Measurements from ENCODE around the gene SLC38A4.
"Not testable (repeated sequence)": the region's sequence is repeated elsewhere in the genome, so short reads cannot be mapped to it uniquely, and the experiment has no call there.

Gene SLC38A4

GRCh38 chr12:46825591-46826414 is at the start of gene SLC38A4:
Gene SLC38A4, minus strand, starts transcription at chr12:46825997. Its CDS starts 32,926 bp downstream, at chr12:46793071.
- DNase-seq (ENCODE audit: low spot score), result no peak

GRCh38 chr12:46875095-46875494 is 49.3 kb upstream of the SLC38A4 start:
- DNase-seq (ENCODE audit: low spot score), result no peak

- no peak for DNase-seq (ENCODE audit: low spot score)
These were observed 48.8 kb upstream of the SLC38A4 start for GRCh38 chr12:46874642-46875041.

GRCh38 chr12:46872135-46872534 is 46.3 kb upstream of the SLC38A4 start:
- DNase-seq (ENCODE audit: low spot score), result no peak

GRCh38 chr12:46865311-46865710 is 39.5 kb upstream of the SLC38A4 start:
- no peak for DNase-seq (ENCODE audit: low spot score)

GRCh38 chr12:46858368-46858767 is 32.6 kb upstream of the SLC38A4 start:
- DNase-seq (ENCODE audit: low spot score), result no peak

GRCh38 chr12:46857486-46857885 is 31.7 kb upstream of the SLC38A4 start:
- DNase-seq (ENCODE audit: low spot score), result no peak

- no peak for DNase-seq (ENCODE audit: low spot score)
These were observed 30.0 kb upstream of the SLC38A4 start for GRCh38 chr12:46855760-46856159.

GRCh38 chr12:46854188-46854587 is 28.4 kb upstream of the SLC38A4 start:
- not testable (repeated sequence) for DNase-seq (ENCODE audit: low spot score)

- DNase-seq (ENCODE audit: low spot score), result not testable (repeated sequence)
These were observed 23.0 kb upstream of the SLC38A4 start for GRCh38 chr12:46848792-46849191.

GRCh38 chr12:46847001-46847400 is 21.2 kb upstream of the SLC38A4 start:
- DNase-seq (ENCODE audit: low spot score), result no peak

GRCh38 chr12:46843811-46844210 is 18.0 kb upstream of the SLC38A4 start:
- no peak for DNase-seq (ENCODE audit: low spot score)

- no peak for DNase-seq (ENCODE audit: low spot score)
These were observed 16.1 kb upstream of the SLC38A4 start for GRCh38 chr12:46841891-46842290.

- DNase-seq (ENCODE audit: low spot score), result no peak
These were observed 14.2 kb upstream of the SLC38A4 start for GRCh38 chr12:46839964-46840363.

- no peak for DNase-seq (ENCODE audit: low spot score)
These were observed 13.4 kb upstream of the SLC38A4 start for GRCh38 chr12:46839232-46839631.

GRCh38 chr12:46835785-46836184 is 10.0 kb upstream of the SLC38A4 start:
- no peak for DNase-seq (ENCODE audit: low spot score)

GRCh38 chr12:46832130-46832704 is 6.4 kb upstream of the SLC38A4 start:
- no peak for DNase-seq (ENCODE audit: low spot score)

GRCh38 chr12:46831335-46832129 is 5.7 kb upstream of the SLC38A4 start:
- no peak for DNase-seq (ENCODE audit: low spot score)

GRCh38 chr12:46830731-46831334 is 5.0 kb upstream of the SLC38A4 start:
- DNase-seq (ENCODE audit: low spot score), result no peak

- DNase-seq (ENCODE audit: low spot score), result no peak
These were observed 1.1 kb downstream of the SLC38A4 start for GRCh38 chr12:46824709-46825108.

GRCh38 chr12:46818642-46819041 is 7.2 kb downstream of the SLC38A4 start:
- DNase-seq (ENCODE audit: low spot score), result no peak

GRCh38 chr12:46815809-46816208 is 10.0 kb downstream of the SLC38A4 start:
- no peak for DNase-seq (ENCODE audit: low spot score)

Measured in CD4-positive, alpha-beta T cell treated with Interleukin-15 for 4 hours (primary cell).